ENCODE measurements around the gene MAN2C1. TPM values are rescaled to one million over a fixed set of nuclear protein-coding genes. Genes with fewer than 3 reads are reported as not detected.
A peak's percentile ranks its signal among the peaks of the same experiment; 100 is the strongest.
"Not testable (repeated sequence)": the region's sequence is repeated elsewhere in the genome, so short reads cannot be mapped to it uniquely, and the experiment has no call there.

Gene MAN2C1
- total RNA-seq, 3 donors from 2014 or later: 112 to 259 (median 169) TPM

GRCh38 chr15:75348562-75349350, 19.7 kb downstream of the MAN2C1 start:
- Histone ChIP-seq H3K9me3 (no peaks in the 10 kb centered on the region), H3K36me3 (no peaks in the 10 kb centered on the region), H3K27me3 (no peaks in the 10 kb centered on the region), H3K27ac (peak overlapping the region; percentile 72 to 73), H3K4me1 (peaks cover 0 to 7% of the 10 kb centered on the region in 2 donors), H3K4me3 (peak overlapping the region; percentile 73 to 99 (median 80))
- intact Hi-C loops (cut with DNase I; ENCODE audit: low total_unique reads): no loop called here
- DNase-seq (ENCODE audit: low spot score in 2 of 2): peak in 1 of 2 donors; percentile 60
- TF ChIP-seq POLR2AphosphoS5 (IDR thresholded peaks at IDR 0.05) (no peak), POLR2A (IDR thresholded peaks at IDR 0.05) (no peak)
- TF ChIP-seq, protein P1, sequence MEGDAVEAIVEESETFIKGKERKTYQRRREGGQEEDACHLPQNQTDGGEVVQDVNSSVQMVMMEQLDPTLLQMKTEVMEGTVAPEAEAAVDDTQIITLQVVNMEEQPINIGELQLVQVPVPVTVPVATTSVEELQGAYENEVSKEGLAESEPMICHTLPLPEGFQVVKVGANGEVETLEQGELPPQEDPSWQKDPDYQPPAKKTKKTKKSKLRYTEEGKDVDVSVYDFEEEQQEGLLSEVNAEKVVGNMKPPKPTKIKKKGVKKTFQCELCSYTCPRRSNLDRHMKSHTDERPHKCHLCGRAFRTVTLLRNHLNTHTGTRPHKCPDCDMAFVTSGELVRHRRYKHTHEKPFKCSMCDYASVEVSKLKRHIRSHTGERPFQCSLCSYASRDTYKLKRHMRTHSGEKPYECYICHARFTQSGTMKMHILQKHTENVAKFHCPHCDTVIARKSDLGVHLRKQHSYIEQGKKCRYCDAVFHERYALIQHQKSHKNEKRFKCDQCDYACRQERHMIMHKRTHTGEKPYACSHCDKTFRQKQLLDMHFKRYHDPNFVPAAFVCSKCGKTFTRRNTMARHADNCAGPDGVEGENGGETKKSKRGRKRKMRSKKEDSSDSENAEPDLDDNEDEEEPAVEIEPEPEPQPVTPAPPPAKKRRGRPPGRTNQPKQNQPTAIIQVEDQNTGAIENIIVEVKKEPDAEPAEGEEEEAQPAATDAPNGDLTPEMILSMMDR (IDR thresholded peaks at IDR 0.05): no peak

- H3K27me3 ChIP-seq: no peaks in the 10 kb centered on the region
These were observed 20.3 kb downstream of the MAN2C1 start for GRCh38 chr15:75348034-75348561.

GRCh38 chr15:75347222-75348033, 21.0 kb downstream of the MAN2C1 start:
- no peaks in the 10 kb centered on the region for H3K36me3 ChIP-seq
- peak overlapping the region; percentile 72 to 73 for H3K27ac ChIP-seq
- intact Hi-C loops (cut with DNase I; ENCODE audit: low total_unique reads): no loop called here
- DNase-seq (ENCODE audit: low spot score in 2 of 2): peak in 1 of 2 donors; percentile 67
- H3K27me3 ChIP-seq: no peaks in the 10 kb centered on the region
- peak overlapping the region; percentile 73 to 99 (median 80) for H3K4me3 ChIP-seq
- H3K9me3 ChIP-seq: no peaks in the 10 kb centered on the region
- peaks cover 0 to 7% of the 10 kb centered on the region in 2 donors for H3K4me1 ChIP-seq
- TF ChIP-seq, protein P1 (IDR thresholded peaks at IDR 0.05): no peak
- TF ChIP-seq POLR2A (IDR thresholded peaks at IDR 0.05): no peak
- TF ChIP-seq POLR2AphosphoS5 (IDR thresholded peaks at IDR 0.05): no peak

More at GRCh38 chr15:75348034-75348561, 20.3 kb downstream of the MAN2C1 start:
- intact Hi-C loops (cut with DNase I; ENCODE audit: low total_unique reads): no loop called here
- TF ChIP-seq POLR2A (IDR thresholded peaks at IDR 0.05) (no peak), POLR2AphosphoS5 (IDR thresholded peaks at IDR 0.05) (no peak)
- TF ChIP-seq, protein P1 (IDR thresholded peaks at IDR 0.05): no peak
- Histone ChIP-seq H3K4me3 (peak overlapping the region; percentile 73 to 99 (median 80)), H3K4me1 (peaks cover 0 to 7% of the 10 kb centered on the region in 2 donors), H3K27ac (peak overlapping the region; percentile 72 to 73), H3K9me3 (no peaks in the 10 kb centered on the region), H3K36me3 (no peaks in the 10 kb centered on the region)
- DNase-seq (ENCODE audit: low spot score in 2 of 2): no peak

- Histone ChIP-seq H3K4me3 (peak within 1 kb of the TSS; percentile 73 to 99 (median 80)), H3K36me3 (no peaks in the 10 kb centered on the region), H3K4me1 (peaks cover 0 to 7% of the 10 kb centered on the region in 2 donors), H3K9me3 (no peaks in the 10 kb centered on the region), H3K27me3 (no peaks in the 10 kb centered on the region), H3K27ac (peak within 1 kb of the TSS; percentile 72 to 73)
- DNase-seq (ENCODE audit: low spot score in 2 of 2): no peak
- TF ChIP-seq, protein P1 (IDR thresholded peaks at IDR 0.05): no peak
- TF ChIP-seq POLR2A (IDR thresholded peaks at IDR 0.05): no peak
- no peak for TF ChIP-seq POLR2AphosphoS5 (IDR thresholded peaks at IDR 0.05)
- intact Hi-C loops (cut with DNase I; ENCODE audit: low total_unique reads): no loop called here
These were observed 21.6 kb downstream of the MAN2C1 start, which contains the start of gene NEIL1 for GRCh38 chr15:75346796-75347221. TSS of gene NEIL1 (plus strand) at chr15:75347039. CDS start at chr15:75348906, 1,867 bp downstream.

DNA sequence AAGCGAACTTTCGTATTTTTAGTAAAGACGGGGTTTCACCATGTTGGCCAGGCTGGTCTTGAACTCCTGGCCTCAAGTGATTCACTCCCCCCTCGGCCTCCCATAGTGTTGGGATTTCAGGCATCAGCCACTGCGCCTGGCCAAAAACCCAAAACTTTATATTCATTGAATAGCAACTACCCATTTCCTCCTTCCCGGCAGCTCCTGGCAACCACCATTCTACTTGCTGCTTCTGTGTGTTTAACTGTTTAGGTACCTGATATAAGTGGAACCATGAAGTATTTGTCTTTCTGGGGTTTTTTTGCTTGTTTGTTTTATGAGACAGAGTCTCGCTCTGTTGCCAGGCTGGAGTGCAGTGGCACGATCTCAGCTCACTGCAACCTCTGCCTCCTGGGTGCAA, 24.5 kb downstream of the MAN2C1 start:
- DNase-seq (ENCODE audit: low spot score in 2 of 2); H3K36me3 ChIP-seq; H3K4me3 ChIP-seq; H3K27me3 ChIP-seq; H3K4me1 ChIP-seq; intact Hi-C loops (cut with DNase I; ENCODE audit: low total_unique reads); H3K9me3 ChIP-seq: not testable (repeated sequence)
- H3K27ac ChIP-seq: peak overlapping the region in 1 of 2 donors; percentile 22

Data from breast epithelium (tissue), 4 donors.